Retina (tissue), 1 donor: Measurements from ENCODE around the gene VPS45.

ENCODE experiments used
- DNase-seq: peaks from one replicate; pipeline ENCODE4 v3.0.0-alpha.2; 2016

VPS45 gene

DNA sequence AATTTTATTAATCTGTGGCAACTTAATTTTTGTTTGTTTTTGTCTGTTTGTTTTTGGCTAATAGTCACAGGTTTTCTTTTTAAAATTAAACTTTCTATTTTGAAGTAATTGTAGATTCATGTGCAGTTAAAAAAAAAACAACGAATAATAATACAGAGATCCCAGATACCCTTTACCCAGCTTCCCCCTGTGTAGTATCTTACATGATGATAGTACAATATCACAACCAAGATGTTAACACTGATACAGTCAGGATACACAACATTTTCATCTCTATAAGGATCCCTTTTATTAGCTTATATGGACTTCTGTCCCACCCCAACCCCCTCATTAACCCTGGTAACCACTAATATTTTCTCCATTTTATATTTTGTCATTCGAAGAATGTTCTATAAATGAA lies 5.9 kb downstream of the VPS45 start:
- DNase-seq, result no peak

DNA sequence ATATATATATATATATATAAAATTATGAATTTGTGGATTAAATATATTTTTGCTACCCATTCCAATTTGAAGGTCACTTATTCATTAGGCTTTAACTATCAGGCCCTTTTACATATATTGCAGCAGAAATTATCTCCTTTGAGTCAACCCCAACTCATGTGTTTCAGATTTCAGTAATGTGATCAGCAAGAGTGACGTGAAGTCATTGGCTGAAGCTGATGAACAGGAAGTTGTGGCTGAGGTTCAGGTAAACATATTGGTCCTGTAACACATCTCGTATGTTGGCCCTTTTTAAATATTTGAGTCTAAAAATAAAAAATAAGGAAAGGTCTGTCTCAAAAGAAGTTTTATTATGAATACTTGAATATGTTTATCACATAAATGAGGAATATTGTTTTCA lies 8.5 kb downstream of the VPS45 start:
- DNase-seq, result no peak

DNA sequence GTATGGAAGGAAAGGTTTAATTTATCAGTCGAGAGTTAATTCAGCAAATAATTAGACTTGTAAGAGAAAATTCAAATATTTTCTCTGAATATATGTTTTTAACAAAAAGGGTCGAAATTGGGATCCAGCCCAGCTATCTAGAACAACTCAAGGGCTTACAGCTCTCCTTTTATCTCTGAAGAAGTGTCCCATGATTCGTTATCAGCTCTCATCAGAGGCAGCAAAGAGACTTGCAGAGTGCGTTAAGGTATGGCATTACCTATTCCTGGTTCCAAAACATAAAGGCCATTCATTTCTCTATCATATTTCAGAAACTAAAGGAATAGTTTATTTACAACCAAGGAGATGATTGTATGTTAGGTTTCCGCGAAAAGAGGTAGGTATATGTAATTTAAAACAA lies 9.4 kb downstream of the VPS45 start:
- no peak for DNase-seq

DNA sequence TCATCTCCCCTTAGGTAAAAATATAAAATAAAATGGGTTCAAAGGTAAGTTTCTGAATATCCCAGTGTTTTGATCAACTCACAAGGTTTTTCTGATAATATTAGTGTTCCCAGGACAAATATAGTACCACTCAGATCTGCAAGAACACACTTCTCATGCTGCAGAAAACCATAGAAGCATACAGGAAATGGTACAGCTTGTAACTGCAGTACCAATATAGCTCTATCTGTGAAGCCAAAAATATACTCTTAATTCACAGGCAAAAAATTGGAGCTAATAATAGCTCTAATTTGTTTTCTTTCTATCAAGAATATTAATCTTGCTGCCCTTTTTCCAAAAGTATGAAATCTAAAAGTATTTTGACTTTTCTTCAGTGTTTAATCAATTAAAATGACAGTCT lies 13.2 kb downstream of the VPS45 start:
- no peak for DNase-seq

DNA sequence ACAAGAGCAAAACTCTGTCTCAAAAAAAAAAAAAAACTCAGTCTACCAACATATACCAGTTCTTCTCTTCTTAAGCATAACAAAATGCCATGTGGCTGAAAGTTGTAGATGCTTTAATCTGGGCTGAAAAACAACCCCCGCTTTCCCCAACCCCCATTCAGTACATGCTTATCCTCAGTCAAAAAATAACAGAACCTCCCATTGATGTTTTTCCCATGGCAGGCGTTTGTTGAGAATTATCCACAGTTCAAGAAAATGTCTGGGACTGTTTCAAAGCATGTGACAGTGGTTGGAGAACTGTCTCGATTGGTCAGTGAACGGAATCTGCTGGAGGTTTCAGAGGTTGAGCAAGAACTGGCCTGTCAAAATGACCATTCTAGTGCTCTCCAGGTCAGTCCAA lies 14.9 kb downstream of the VPS45 start:
- DNase-seq, result no peak

DNA sequence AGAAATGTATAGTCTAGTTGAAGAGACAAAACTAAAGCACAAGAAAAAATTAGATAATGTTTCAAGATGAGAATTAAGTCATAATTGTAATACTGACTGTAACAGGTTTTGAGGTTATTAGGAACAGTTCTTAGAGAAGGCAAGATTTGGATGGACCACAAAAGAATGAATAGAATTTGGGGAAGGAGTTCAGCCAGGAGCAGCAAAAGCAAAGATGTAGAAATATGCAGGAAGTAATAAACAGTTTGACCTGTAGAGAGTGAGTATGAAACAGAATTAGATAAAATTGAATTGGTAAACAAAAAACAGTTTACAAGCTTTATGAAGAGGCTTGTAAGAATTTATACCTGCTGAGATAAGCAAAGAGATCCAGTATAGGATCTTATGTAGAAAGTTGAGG lies 16.3 kb downstream of the VPS45 start:
- no peak for DNase-seq

DNA sequence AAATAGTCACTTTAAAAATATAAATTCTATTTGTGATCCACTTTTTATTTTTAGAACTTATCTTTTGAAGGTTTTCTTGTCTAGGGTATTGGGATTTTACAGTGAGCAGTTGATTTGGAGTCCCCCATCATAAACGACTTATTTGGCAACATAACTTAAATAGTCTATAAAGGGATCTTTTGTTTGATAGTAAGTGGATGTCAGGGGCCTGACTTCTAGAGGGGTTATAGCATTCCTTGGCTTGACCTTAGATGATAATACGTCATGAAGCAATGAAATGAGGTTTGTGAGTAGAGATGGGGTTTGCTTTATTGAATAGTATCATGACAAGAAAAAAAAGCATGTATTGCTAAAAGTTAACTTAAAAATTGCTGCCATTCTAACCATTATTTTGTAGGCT lies 17.8 kb downstream of the VPS45 start:
- DNase-seq, result no peak

DNA sequence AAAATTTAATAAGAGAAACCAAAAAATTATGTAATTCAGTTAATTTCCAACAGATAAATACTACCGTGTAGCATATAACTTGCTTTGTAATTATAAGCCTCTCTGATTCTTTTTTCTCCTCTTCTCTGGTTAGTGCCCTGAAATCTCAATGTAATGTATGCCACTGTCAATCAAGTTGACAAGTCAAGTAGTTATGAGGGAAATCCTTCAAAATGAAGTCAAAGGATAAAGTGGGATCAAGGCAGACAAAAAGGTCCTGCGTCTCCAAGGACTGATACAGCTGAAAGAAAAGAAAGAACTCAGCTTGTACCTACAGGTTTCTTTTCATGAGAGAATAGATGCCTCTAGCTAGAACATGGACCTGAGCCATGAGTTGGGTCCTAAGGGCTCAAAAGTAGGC lies 19.8 kb downstream of the VPS45 start:
- DNase-seq, result no peak

DNA sequence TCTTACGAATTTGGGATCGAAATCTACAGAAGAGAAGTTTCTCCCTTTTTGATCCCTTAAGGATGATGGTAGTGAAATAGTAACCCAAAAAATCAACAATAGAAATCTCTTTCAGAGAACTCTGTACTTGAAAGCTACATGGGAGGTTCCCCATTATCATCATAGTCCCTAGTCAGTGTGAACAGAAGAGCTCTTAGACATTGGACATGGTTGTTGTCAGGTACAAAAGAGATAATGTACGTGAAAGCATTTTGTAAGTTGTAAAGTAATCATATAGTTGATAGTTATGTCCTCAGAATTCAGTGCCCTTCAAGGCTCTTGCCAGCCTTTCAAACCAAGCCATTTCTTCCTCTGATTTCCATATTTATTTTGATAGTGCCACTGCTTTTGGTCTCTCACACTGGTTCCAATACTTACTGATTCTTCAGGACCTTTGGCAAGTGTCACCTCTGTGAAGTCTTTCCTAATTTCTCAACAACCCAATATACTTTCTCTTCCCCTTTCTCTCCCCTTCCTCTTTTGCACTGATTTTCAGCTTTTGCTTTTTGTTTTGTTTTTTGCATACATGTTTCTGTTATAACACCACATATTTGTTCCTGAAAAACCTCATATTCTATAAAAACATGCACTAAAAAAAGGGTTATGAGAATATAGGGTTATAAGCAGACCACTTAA lies 22.4 kb downstream of the VPS45 start:
- no peak for DNase-seq

DNA sequence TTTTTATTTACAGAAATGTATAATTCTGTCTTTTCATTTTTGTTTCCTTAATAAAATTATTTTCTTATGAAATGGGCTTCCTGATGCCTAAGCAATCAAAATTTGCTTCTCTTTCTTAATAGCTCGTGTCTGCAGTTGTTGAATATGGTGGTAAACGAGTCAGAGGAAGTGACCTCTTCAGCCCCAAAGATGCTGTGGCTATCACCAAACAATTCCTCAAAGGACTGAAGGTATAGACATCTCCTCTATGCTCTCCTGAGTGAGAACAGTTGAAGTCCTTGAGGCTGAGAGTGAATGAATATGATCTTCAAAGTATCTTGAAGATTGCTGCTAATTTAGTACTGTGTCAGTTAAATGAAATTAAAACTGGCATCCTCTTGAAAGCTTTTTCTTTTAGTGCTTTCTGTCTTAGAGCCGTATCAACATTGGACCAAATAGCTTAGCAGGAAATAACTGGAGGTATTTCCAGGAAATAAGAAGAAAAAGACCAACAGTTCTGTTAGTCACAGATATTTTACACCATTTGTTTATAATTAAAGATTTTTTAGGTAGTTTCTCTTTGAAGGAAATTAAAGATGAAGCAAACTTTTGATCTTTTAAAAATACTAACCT lies 24.7 kb downstream of the VPS45 start:
- no peak for DNase-seq

DNA sequence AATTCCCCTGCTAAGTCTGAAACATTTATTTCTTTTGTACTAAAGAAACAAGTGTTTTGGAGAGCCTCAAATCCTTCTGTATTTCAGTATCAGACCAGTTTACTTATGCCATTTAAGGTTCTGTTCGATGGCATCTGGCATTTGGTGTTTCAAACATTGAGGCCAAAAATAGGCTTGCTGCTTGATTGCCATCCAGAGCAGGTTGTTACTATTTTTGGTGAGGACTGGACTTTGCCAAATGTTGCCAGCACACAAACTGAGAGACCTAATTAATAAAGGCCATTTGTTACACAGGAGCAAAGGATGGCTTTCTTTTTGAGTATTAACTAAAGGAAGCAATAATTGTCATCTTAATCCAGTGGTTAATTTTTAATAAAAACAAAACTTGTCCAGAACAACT lies 26.2 kb downstream of the VPS45 start:
- DNase-seq, result no peak

DNA sequence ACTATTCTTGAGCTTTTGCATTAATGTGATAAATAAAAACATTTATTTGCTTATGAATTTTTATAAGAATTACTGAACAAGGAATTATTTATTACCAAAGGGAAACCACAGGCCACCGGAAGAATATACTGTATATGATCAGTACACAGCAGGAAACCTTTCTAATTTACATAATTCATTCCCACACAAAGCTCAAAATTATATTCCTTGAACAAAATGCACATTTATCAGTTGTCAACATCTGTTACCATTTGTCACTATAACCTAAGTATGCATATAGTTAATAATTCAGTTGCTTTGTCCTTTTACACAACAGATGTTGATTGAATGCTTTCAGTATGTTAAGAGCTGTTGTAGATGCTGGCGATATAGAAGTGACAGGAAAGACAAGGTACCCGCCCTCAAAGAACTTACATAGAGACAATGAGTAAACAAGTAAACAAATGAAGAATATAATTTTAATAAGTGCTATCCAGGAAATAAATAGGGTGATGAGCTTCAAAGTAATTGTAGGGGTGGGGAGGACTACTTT lies 27.2 kb downstream of the VPS45 start:
- DNase-seq, result no peak

DNA sequence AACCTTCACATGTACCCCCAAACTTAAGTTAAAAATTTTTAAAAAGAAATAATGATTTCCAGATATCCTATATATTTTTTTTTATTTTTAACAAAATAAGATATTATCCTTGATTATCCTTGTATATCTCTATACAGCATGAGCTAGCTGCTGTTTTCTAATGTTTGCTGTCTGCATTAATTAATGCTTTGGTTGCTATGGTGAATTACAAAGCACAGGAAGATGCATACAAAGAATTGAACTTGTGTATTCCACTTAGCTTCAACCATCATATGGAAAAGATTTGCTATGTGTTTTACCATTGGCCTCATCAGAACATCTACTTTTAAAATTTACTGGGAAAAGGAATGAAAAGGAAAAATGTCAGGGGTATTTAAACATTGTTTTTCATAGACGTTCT lies 35.4 kb downstream of the VPS45 start:
- no peak for DNase-seq

DNA sequence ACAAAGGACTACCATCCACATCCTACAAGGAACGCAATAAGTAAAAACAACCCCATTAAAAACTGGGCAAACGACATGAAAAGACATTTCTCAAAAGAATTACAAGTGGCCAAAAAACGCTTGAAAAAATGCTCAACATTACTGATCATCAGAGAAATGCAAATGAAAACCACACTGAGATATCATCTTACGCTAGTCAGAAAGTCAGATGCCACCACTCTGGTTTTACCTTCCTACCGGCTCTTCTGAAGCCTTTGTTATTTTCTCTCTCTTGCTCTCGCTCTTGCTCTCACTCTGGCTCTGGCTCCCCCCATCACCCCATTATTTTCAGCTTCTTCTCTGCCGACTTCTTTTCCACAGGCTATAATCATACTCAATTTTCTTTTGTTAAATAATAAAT lies 38.8 kb downstream of the VPS45 start:
- DNase-seq, result no peak

DNA sequence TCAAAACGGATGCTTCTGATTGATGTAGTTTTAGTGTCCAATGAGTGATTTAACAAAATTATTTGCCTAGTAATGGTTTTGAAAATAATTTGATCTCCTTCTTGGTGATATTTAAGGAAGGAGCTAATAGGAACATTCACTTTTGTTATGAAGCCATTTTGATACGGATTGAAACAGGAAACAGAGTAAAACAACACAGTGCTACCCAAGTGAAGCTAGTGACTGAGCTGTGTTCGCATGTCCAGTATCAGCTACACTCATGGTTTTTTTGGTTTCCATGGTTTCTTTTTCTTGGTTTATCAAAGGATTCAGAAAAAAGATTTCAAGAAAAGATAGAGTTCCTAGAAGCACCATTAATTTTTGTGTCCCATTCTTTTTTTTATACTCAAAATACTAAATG lies 42.0 kb downstream of the VPS45 start:
- DNase-seq, result no peak

DNA sequence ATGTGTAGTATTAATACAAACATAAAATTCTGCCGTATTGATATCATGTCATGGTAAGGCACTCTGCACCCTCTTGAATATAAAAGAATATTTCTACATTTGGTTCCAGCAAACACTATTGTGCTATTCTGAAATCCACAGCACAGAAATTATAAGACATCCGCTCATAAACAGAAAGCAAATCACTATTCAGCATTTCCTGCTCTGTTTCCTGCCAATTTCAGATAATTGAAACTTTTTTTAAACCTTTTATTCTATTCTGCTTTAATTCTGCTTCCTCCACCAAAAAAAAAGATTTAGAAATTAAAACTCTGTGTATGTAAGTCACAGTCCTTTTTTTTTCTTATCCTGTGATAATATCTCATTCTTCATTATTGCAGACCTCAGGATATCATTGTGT lies 42.5 kb downstream of the VPS45 start:
- DNase-seq, result no peak

DNA sequence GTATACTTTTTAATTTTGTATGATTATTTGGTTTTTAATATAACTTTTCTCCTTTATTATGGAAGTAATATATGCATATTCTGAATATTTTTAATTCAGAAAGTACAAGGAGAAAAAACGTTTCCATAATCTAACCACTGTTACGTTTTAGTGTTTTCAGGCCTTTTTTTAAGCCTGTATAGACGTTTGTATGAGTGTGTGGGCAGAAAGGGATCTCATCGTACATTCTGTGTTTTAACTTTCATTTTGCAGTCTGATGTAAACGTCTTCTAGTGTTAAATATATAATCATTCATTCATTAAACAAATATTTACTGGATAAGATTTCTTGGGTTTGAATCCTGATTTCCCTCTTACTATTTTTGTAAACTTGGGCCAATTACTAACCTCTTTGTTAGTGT lies 44.1 kb downstream of the VPS45 start:
- no peak for DNase-seq

DNA sequence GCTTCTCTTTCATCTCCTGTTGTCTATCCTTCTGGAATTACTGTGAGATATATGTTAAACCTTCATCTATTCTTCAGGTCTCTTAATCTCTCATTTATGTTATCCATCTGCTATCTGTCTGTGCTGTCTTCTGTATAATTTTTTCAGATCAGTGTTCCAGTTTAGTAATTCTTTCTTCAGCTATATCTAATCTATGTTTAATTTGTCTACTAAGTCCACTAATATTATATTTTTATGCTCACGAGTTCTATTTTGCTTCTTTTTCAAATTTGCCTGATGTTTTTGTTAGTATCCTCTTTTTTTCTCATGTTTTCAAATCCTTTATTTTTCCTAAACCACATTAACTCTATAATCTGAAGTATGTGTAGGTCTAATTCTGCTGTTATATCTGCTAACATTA lies 47.5 kb downstream of the VPS45 start:
- no peak for DNase-seq

DNA sequence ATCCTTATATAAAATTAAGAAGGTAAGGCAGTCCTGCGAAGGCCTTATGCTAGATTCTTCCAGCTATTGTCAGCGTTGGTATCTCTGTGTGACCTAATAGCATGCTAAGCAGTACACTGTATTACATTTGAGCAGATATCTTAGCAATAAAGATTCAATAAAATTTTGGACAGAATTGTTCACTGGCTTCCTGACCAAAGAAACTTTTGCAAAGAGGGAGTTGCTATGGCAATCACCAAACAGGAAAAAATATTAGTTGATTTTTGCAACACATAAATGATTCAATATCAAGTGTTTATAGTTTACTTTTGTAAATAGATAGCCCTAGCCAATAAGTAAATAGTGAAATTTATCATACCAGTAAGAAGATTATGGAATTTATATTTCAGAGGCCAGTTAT lies 51.1 kb downstream of the VPS45 start:
- no peak for DNase-seq

DNA sequence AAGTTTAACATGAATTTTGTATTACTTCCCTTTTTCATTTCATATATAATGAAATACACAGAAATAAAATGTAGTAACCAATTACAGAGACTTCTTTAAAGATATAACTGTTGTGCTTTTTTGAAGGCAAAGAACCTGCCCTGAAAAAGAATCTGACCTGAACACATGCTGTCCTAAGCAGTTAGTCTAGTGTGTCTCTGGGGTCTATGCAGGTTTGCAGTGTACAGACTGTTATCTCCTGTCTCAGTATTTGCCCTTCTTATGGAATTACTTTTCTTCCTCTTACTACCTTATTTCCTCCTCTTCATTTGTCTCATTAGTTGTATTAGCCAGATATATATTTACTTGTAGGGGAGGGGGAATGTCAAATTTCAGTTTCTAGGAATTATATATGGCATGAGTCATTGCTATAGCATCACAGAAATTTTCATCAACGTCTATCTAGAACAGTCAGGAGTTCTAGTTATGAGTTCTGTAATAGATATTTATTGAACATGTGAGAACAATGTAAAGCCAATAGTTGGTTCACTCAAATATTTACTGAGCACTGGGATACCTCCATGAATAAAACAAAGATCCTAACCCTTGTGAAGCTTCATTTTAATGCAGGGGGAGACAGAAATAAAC lies 53.8 kb downstream of the VPS45 start:
- no peak for DNase-seq

DNA sequence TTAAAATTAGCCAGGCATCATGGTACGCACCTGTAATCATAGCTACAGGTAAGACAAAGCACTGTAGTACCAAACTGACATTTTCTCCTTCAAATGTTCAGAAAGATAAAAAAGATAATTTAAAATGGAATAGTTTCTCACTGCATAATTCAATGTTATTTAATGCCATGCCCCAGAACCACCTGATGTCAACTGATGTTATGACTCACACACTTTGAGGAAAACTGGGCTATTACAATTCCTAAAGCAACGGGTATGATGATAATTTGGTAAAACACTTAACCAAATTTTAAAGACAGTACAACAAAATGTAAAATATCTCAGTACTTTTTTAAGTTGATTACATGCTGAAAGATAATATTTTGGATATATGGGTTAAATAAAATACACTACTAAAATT lies 59.2 kb downstream of the VPS45 start:
- no peak for DNase-seq

DNA sequence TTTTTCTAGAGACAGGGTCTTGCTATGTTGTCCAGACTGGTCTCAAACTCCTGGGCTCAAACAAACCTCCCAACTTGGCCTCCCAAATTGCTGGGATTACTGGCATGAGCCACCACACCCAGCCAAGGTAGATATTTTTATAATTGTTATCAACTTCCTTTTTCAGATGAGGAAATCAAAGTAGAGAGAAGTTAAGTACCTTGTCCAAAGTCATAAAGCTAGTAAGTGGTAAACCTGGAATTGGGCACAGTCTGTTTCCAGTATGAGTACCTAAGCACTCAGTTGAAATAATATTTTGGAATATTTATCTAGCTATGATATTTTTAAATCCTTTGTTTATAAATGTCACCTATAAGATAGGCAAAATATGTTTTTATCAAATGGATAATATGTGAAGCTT lies 59.9 kb downstream of the VPS45 start:
- DNase-seq, result no peak

DNA sequence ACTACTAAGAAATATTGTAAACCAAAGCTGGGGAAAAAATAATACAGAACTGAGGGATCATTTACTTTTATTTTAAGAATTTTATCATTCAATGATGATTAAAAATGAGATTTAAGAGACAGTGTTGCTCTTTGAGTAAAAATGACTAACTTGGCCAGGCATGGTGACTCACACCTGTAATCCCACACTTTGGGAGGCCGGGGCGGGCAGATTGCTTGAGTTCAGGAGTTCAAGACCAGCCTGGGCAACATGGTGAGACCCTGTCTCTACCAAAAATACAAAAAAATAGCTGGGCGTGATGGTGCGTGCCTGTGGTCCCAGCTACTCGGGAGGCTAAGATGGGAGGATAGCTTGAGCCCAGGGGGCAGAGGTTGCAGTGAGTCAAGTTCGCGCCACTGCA lies 60.3 kb downstream of the VPS45 start:
- no peak for DNase-seq

DNA sequence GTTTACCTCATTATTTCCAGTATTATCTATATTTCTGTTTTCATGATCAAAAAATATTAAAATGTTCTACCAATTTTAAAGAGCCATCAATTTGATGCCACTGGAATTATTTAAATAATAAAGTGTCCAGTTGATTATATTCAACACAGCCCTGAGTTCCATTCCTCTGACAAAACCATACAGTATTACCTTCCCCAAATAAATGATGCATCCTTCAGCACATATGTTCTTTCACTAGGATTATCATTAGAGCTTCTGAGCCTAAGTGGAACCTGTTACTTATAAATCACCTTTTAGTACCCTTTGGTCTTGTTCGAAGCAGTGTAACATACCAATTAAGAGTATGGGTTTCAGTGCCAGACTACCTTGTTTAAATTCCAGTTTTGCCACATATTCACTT lies 64.8 kb downstream of the VPS45 start:
- DNase-seq, result no peak

DNA sequence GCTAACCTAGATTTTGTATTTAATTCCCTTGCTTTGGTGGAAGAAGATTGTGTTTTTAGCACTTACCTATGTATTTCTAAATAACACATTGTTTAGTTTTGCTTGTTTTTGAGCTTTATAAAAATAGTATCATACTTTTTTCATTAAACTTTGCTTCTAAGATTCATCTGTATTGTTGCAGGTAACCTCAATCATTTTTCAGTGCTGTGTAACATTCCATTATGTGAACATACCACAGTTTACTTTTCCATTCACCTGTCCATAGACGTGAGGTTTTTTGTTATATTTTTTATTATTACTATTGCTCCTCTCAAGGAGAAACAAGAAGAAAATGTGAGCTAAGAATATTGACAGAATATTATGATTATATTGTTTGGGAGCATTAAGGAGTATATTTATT lies 67.0 kb downstream of the VPS45 start:
- DNase-seq, result no peak
